IPS DF 4.7 (cell line): ENCODE measurements around the gene TNFRSF4.
A peak's percentile ranks its signal among the peaks of the same experiment; 100 is the strongest.

Source experiments
- DNase-seq: peaks from one replicate; pipeline ENCODE4 v3.0.0-alpha.2; 2013; ENCODE audit warnings: low spot score; ENCODE audit errors: extremely low read depth

Gene TNFRSF4

DNA sequence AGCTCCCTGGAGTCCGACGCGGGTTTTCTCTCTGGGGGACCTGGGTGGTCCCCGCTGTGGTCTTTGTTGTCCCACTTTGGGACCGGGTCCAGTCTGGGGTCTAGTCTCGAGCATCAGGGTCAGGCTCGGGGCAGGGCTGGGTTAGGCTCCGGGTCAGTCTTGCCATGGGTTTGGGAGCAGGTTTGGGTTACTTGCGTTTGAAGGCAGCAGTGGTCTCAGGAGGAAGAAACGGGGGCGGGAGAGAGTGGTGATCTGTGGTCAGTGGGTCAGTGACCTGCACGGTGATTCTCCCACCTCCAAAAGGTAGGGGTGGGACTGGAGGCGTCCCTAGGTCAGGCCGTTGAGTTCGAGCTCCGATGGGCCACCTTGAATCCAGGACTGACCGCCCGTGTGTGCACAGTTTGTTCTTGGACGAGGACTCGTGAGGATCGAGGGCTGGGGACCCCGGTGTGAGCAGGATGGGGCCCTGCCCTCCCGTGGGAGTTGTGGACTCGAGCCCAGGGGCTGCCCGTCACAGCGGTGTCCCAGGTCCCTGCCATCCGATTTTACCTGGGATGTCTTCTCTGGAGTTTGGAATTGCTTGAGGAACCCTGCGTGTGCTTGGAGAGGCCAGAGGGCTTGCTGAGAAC lies 20.3 kb upstream of the TNFRSF4 start:
- DNase-seq = no peak

DNA sequence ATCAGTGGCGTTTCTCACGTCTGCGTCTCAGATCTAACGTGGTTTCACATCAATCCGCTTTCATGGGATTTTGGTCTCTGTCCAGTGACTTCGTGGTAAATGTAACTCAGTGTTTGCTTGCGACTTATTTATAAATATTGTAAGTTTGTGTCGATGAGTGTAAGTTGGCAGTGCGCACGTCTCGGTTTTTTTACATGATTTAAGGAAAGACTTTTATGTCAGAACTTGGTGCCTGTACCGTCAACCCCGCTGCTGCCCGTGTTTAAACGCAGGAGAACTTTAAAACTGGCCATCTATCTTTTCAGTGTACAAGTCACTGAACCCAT lies 19.6 kb upstream of the TNFRSF4 start:
- DNase-seq = no peak

DNA sequence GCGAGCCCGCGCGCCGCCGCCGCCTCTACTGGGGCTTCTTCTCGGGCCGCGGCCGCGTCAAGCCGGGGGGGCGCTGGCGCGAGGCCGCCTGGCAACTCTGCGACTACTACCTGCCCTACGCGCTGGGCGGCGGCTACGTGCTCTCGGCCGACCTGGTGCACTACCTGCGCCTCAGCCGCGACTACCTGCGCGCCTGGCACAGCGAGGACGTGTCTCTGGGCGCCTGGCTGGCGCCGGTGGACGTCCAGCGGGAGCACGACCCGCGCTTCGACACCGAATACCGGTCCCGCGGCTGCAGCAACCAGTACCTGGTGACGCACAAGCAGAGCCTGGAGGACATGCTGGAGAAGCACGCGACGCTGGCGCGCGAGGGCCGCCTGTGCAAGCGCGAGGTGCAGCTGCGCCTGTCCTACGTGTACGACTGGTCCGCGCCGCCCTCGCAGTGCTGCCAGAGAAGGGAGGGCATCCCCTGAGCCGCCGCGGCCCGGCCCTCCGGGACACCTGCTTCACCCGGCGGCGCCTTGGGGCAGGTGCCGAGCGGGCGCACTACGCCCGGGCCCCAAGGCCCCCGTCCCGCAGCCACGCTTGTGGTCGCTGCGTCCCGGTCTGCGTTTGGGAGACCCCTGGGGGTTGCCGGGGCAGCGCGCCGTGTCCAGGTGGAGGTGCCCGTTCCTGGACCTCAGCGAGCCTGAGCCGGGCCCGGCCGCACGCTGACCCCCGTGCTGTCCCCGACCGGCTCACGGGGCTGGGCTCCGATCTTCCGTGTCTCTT lies 19.0 kb upstream of the TNFRSF4 start:
- DNase-seq = no peak

DNA sequence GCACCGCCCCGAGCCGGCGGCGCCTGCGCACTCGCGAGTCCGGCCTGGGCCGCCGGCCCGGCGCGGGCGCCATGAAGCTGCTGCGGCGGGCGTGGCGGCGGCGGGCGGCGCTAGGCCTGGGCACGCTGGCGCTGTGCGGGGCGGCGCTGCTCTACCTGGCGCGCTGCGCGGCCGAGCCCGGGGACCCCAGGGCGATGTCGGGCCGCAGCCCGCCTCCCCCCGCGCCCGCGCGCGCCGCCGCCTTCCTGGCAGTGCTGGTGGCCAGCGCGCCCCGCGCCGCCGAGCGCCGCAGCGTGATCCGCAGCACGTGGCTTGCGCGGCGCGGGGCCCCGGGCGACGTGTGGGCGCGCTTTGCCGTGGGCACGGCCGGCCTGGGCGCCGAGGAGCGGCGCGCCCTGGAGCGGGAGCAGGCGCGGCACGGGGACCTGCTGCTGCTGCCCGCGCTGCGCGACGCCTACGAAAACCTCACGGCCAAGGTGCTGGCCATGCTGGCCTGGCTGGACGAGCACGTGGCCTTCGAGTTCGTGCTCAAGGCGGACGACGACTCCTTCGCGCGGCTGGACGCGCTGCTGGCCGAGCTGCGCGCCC lies 18.3 kb upstream of the TNFRSF4 start, which contains the start of gene B3GALT6:
B3GALT6 (plus strand) TSS at position 30 of the 588 bp plus-strand sequence; CDS start at position 72, 42 bp downstream.
- no peak for DNase-seq

DNA sequence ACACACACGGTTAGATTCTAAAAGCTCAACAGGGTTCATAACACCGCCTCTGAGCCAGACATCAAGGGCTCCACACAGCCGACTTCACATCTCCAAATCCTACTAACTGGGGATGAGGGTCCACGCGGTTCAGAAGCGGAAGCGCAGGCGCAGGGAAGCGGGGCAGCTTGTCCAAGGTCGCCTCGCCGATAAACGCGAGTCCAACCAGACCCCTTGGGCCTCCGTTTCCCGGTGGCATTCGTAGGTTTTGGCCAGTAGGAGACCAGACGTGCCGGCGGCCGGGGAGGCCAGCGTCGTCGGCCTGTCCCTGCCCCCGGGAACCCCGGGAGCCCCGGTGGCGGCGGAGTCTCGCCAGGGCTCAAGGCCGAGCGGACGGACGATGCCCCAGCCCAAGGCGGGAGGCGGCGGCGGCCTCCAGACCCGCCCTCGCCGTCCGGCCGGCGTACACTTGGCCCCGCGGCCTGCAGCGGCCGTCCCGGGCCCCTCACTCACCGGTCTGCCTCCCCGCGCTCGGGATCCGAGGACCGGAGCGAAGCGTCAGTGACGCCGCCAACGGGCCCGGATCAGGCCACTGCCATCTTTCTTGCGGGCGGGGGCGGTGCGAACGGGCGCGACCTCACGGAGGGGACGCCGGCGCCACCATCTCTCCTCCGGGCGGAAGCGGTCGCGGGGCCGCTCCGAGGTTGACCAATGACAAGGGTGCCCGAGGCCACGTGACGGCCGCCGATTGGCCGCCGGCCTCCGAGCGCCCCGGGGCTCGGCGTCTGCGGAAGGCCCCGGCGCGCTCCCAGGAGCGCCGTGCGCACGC lies 17.7 kb upstream of the TNFRSF4 start, which contains the start of gene SDF4:
SDF4 (minus strand) TSS at position 602 of the 808 bp plus-strand sequence. CDS start 3,229 bp downstream, outside the sequence.
- peak; percentile 66 for DNase-seq

DNA sequence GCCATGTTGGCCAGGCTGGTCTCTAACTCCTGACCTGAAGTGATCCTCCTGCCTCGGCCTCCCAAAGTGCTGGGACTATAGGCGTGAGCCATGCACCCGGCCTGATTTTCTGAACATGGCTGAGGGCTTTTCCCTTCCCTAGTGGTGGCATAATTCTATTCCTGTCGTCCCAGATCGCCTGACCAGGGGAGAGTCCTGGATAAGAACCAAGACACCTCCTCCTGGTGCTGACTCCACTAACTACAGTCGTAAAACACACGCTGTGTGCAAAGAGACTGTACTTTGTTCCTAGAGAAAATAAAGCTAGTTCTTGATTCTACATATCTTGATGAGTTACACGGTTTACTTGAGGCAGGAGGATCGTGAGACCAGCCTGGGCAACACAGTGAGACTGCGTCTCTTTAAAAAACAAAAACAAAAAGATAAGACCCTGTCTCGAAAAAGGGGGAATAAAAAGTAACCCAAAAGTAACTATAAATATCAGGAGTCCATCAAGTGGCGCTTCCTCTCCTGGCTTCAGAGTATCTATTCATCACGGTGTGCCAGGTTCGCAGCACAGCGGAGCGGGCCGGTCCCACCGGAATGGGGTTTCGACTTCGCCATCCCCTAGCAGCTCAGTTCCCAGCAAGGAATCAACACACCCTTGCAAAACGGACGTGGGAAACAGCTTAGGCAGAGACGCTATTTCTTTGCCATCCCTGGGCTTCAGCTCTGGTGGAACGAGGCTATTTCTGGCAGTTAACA lies 16.9 kb upstream of the TNFRSF4 start:
- DNase-seq = no peak

DNA sequence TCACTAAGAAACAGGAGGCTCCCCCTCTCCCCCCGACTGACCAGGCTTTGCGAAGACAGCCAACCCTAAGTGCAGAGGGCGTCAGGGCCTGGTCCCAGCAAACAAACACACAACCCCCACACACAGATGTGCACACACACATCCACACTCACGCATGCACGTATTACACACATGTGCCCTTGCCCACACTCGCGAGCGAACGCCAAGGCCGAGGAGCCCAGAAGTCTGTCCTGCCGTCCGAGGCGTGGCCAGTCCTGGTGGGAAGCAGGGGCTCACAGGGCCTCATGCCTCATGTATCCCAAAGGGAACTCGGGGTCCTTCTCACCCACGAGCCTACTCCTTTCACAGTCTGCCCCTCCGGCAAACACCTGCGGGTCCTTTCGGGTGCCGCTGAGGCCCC lies 15.8 kb upstream of the TNFRSF4 start:
- no peak for DNase-seq

DNA sequence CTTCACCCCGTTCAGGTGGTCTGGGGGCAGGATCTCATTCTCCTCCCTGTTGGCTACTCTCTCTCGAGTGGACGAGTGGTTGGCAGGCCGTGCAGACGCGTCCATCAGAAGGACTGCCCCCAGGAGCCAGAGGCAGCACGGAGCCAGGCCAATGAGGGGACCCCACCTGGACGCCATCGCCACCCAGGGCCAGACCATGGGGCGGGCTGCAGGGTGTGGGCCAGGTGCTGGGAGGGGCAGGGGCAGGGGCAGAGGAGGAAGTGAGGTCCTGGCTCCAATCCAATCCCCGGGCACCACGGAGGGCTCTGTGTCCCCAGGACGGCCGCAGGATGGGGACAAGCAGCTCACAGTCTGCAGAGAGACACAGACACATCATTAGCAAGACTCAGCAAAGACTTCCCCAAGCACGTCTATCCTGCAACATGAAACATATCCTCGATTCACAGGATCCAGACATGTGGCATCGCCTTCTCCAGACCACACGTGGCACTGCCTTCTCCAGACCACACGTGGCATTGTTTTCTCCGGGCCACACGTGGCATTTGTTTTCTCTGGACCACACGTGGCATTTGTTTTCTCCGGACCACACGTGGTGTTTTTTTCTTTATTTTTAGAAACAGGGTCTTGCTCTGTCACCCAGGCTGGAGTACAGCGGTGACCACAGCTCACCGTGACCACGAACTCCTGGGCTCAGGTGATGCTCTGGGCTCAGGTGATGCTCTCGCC lies 14.8 kb upstream of the TNFRSF4 start:
- no peak for DNase-seq

DNA sequence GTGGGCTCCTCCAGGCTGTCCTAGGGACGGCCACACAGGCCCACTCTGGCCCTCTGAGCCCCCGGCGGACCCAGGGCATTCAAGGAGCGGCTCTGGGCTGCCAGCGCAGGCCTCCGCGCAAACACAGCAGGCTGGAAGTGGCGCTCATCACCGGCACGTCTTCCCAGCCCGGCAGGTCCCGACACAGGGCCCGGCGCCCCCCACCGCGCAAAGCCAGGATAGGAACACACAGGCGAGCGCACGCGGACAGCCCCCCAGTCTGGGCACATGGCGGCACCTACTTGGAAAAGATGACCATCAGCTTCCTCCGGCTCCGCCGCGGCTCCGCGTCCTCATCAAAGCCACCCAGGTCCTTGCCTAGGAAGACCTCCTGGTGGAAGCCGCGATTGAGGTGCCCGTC lies 14.2 kb upstream of the TNFRSF4 start:
- no peak for DNase-seq

DNA sequence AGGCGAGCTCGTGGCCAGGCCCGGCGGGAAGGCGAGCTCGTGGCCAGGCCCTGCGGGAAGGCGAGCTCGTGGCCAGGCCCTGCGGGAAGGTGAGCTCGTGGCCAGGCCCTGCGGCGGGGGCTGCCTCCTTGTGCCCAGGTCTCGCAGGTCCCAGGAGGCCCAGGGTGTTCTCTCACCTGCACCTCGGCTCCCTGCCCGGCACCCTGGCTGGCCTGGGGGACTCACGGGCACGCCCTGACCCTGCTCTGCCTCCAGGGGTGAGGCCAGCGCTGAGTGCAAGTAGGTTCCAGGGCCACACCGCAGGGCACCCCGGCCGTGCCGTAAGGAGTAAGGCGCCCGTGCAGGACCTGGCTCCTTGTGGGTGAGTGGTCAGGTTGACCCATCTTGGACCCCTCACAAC lies 13.4 kb upstream of the TNFRSF4 start:
- DNase-seq = no peak

DNA sequence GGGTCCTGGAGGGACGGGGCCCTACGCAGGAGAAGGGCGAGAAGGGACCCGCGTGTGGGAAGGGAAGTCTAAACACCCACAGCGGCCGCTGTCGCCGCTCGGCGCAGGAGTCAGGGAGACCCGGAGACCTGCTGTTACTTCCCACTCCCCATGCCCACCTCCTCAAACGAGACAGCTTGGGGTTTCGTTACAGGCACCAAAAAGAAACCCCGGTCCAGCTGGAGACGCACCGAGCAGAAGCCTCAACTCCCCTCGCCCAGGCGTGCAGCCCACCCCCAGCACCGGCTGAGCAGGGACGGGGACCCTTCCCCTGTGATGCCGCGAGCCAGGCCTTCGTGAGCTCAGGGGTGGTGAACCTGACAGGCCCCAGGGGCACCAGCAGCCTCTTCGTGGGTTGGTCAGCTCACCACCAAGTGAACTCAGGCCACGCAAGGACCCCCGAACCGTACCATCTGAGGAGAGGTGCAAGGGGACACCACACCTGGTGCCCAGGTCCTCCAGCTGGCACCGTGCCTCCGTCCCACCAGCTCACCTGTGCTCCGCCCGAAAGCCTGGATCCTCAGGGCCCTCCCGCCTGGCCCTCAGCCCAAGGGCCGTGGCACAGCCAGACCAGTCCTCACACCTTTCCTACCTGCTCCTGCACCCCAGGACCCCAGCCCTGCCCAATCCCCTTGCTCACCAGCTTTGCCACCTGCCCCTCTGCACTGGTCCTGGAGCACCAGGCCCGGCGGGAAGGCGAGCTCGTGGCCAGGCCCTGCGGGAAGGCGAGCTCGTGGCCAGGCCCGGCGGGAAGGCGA lies 12.8 kb upstream of the TNFRSF4 start:
- DNase-seq = no peak

DNA sequence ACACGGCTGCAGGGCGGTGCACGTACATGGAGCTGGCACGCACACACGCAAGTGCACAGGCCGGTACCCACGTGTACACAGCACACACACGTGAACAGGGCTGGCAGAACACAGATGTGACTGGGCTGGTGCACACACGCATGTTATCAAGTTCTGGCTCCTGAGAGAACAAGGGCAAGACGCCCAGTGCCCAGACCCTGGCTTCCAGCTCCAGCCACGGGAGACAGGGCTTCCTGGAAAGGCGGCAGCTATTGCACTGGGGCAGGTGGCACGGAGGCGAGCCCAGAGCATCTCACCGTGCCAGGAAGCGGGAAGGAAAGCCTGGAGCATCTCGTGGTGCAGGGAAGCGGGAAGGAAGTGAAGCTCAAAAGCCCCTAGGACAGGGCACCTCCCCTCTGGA lies 12.0 kb upstream of the TNFRSF4 start:
- DNase-seq = no peak

DNA sequence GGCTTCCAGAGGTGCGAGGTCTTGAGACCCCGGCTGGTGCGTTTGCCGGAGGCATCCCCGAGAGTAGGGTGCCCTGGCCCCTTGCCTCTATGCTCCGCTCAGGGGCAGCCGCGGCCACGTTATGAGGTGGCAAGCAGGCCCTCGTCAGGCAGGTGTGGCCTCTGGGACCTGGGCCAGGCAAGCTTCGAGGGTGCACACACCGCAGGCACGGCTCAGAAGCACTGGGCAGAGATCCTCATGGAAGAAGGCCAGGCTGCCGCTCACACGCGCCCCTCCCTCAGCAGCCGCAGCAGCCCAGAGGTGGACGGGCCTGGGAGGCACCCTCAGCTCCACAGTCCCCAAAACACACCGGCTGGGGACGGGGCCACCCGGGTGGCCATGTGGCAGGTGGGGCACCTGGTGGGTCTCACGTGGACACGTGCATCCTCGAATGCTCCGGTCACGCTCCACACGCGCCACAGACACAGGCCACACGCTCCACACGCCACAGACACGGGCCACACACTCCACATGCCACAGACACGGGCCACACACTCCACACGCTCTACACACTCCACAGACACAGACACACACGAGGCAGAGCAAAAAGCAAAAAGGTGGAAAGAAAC lies 11.4 kb upstream of the TNFRSF4 start:
- no peak for DNase-seq

DNA sequence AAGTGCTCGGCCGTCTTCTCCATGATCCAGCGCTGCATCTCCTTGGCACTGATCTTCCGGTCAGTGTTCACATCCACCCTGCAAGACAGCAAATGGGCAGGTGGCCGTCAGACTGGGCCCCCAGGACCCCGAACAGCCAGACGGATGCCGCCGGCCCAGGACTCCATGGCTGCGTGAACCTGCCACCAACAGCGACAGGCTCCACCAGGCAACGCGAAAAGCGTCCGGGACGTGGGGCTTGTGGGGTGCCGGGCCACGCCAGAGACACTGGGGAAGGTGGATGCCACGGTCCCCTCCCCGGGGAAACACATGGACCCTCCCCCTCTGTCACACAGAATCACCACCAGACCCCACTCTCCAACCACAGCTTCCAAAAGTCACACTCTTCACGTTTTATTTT lies 9.9 kb upstream of the TNFRSF4 start:
- no peak for DNase-seq

DNA sequence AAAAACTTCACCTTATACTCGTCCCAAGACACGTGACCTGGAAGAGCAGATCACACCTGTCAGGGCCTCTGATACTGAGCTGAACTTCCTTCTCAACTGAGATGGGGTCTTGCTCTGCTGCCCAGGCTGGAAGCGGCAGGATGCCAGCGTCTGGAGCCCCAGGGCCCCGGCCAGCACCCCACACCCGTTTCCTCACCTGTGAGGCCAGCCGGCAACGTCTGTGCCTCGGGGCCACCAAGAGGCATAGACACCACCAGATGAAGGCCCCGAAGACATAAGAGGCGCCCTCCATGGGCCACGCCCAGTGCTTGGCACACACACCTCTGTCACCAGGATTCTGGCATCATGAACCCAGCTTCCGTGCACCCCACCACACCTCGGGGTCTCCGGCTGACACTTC lies 9.4 kb upstream of the TNFRSF4 start:
- DNase-seq = no peak

DNA sequence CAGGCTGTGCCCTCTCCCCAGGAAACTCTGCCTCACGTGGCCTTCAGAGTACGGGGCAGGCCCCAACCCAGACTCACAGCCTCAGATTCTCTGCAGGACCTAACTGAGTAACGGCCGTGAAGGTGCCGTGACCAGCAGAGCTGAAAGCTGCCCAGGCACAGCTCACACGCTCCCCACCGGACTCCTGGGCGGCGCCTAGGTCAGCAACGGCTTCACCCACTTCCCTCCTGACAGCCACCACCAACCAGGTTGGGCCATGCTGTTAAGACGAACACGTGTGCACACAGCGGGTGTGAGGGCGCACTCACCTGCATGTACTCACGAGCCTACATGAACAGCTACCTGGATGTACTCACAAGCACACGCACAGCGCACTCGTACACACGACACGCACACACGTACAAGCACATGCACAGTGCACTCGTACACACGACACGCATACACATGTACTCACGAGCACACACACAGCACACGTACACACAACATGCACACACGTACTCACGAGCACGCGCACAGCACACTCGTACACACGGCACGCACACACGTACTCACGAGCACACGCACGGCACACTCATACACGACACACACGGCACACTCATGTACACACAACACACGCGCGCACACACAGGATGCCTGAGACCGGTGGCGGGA lies 8.7 kb upstream of the TNFRSF4 start:
- DNase-seq = no peak

DNA sequence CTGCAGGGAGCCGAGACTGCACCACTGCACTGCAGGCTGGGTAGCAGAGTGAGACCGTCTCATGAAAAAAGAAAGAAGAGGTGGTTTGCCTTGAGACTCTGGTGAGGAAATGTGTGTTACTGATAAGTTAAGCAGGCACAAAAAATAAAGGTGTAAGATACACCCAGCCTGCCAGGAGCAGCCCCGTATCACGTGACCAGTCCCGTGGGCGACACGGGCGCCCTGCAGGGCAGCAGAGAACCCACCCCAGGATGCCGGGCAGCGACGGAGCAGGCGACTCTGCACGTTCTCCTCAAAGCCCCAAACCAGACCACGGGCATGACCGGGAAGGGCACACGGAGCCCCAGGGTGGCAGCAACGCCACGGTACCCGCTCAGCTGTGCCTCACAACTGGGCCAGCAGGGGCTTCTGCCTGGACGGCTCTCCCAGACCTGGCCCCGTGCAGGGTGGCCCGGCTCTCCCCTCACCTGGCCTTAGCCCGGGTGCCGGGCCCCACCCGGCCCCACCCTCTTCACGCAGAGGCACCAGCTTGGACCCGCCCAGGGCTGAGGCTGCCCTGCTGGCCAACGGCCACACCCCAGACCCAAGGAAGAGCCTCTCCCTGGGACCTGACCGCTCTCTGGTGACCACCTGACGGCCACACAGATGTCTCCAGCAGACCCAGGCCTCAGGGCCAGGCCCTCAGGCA lies 8.1 kb upstream of the TNFRSF4 start:
- DNase-seq = no peak

DNA sequence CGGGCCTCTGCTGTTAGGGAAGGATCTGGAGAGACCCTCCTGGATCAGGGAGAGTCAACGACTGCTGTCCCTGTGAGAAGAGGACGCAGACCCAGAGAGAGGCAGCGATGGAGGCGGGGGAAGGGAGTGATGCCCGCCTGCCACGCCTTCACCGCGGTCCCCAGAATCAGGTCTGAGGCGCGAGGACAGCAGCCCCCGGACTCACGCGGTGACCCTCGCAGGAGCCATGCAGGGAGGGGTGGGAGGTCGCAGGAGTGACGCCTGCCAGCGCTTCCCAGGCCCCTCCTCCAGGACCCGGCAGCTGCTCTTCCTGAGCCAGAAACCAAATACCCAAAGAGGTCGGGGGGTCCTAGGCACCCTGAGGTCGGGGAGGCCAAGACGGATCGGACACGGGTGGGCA lies 6.2 kb upstream of the TNFRSF4 start:
- DNase-seq = no peak
